LNCaP clone FGC (cell line): ENCODE measurements around the gene MPV17.
A peak's percentile ranks its signal among the peaks of the same experiment; 100 is the strongest.
"Not testable (repeated sequence)": the region's sequence is repeated elsewhere in the genome, so short reads cannot be mapped to it uniquely, and the experiment has no call there.

Experiments used
- DNase-seq: peaks from one replicate; pipeline ENCODE4 v3.0.0-alpha.2; 2011; ENCODE audit warnings: low read depth
- H3K4me3 ChIP-seq: 2 replicates; pipeline ENCODE4 v1.5.1; 2011; ENCODE audit warnings: mild to moderate bottlenecking, low read depth, low read length, control low read depth
- CTCF ChIP-seq: IDR thresholded peaks from 2 replicates; pipeline ENCODE4 v1.5.1; 2012; ENCODE audit warnings: mild to moderate bottlenecking; ENCODE audit not compliant: control insufficient read depth, insufficient read depth; ENCODE audit errors: extremely low read depth

Gene MPV17

GRCh38 chr2:27306573-27307286 is 16.2 kb downstream of the MPV17 start:
- DNase-seq, result no peak
- TF ChIP-seq CTCF, result no peak
- no peak overlapping the region for H3K4me3 ChIP-seq

GRCh38 chr2:27306136-27306535 is 16.8 kb downstream of the MPV17 start:
- TF ChIP-seq CTCF, result no peak
- DNase-seq, result no peak
- no peak overlapping the region for H3K4me3 ChIP-seq

GRCh38 chr2:27305516-27305915 is 17.4 kb downstream of the MPV17 start:
- no peak for TF ChIP-seq CTCF
- no peak overlapping the region for H3K4me3 ChIP-seq
- DNase-seq, result no peak

GRCh38 chr2:27304488-27305240 is 18.2 kb downstream of the MPV17 start:
- no peak for DNase-seq
- no peak for TF ChIP-seq CTCF
- no peak overlapping the region for H3K4me3 ChIP-seq

GRCh38 chr2:27303093-27304025 is 19.5 kb downstream of the MPV17 start:
- DNase-seq, result peak; percentile 33
- H3K4me3 ChIP-seq, result no peak overlapping the region
- TF ChIP-seq CTCF, result peak; percentile 75

- not testable (repeated sequence) for DNase-seq, H3K4me3 ChIP-seq
Observed at GRCh38 chr2:27300606-27301005, 22.3 kb downstream of the MPV17 start.

- H3K4me3 ChIP-seq, result no peak overlapping the region
- peak; percentile 62 for DNase-seq
- TF ChIP-seq CTCF, result no peak
Observed at GRCh38 chr2:27298391-27299080, 24.4 kb downstream of the MPV17 start.
